ENCODE measurements around the gene CYP27C1. TPM values are rescaled to one million over a fixed set of nuclear protein-coding genes. Genes with fewer than 3 reads are reported as not detected.

Gene CYP27C1
- total RNA-seq, 4 donors from 2014 or later, result 2.4 to 3.5 (median 2.7) TPM

DNA sequence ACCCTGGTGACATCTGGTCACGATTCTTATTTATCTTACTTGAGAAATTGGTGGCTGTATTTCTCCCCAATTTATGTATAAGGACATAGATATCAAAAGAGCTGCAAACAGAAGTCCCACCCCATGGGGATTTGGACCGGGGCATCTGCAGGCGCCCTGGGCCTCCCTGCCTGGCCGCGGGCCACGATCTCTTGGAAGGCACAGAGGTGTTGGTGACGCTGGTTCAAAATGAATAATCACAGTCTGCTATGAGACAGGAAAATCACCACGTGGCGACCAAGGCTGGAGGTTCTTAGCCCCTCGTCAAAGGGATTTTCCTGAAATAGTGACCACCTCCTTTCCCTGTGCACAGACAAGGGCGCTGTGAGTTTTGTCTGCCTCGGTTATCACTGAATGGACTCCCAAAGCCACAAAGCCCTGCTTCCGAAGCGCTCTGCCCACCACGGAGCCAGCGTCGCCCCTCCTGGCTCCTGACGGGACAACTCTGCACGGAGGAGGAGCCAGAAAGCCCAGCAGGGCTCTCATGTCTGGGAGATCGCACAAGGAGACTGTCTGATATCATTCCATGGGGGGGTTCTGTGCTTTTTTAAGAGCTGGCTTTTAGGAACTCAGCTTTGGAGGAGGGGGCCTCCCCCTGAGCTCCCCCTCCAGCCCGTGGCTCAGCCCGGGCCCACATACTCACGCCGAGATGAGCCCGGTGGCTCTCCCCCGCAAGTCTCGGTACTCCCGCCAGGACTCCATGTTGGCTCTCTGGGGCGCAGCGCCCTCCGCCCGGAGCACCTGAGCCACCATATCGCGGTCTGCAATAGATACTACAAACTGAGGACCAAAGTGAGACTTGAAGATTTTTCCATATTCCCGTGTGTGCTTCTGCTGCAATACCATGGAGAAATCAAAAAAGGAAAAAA is 14.6 kb downstream of the CYP27C1 start:
- DNase-seq (ENCODE audit: low spot score in 2 of 2), result no peak
- TF ChIP-seq, protein P1, sequence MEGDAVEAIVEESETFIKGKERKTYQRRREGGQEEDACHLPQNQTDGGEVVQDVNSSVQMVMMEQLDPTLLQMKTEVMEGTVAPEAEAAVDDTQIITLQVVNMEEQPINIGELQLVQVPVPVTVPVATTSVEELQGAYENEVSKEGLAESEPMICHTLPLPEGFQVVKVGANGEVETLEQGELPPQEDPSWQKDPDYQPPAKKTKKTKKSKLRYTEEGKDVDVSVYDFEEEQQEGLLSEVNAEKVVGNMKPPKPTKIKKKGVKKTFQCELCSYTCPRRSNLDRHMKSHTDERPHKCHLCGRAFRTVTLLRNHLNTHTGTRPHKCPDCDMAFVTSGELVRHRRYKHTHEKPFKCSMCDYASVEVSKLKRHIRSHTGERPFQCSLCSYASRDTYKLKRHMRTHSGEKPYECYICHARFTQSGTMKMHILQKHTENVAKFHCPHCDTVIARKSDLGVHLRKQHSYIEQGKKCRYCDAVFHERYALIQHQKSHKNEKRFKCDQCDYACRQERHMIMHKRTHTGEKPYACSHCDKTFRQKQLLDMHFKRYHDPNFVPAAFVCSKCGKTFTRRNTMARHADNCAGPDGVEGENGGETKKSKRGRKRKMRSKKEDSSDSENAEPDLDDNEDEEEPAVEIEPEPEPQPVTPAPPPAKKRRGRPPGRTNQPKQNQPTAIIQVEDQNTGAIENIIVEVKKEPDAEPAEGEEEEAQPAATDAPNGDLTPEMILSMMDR (IDR thresholded peaks at IDR 0.05), result no peak
- TF ChIP-seq POLR2A (IDR thresholded peaks at IDR 0.05), result no peak
- whole genome bisulfite sequencing, 2 donors, result 85 to 91% methylated on average over 35 of the region's 35 CpGs
- H3K4me3 ChIP-seq (ENCODE audit: low read depth, poor library complexity, severe bottlenecking), result no peak overlapping the region
- intact Hi-C loops (cut with DNase I; ENCODE audit: low total_unique reads), result no loop called here

DNA sequence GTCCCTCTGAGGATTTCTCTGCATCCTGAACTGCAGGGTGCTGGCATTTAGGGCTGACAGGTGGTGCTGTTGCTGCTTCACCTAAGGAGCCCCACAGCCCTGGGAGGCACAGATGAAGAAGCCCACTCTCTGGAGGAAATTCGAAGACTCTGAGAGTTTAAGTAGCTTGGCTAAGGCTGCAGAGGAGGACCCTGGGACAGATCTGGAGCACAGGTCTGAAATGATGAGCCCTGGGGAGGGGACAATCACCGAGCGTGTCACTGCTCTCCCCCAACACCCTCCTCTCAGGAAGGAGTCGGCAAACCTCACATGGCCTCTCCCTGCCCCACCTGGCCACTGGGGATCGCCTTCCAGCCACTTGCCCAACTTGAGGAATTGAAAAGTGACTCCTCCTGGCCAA is 18.6 kb downstream of the CYP27C1 start:
- intact Hi-C loops (cut with DNase I; ENCODE audit: low total_unique reads), result no loop called here
- H3K4me3 ChIP-seq (ENCODE audit: low read depth, poor library complexity, severe bottlenecking), result no peak overlapping the region
- no peak for TF ChIP-seq POLR2A (IDR thresholded peaks at IDR 0.05)
- TF ChIP-seq, protein P1 (IDR thresholded peaks at IDR 0.05), result no peak
- WGBS, 2 donors, result 72 to 82% methylated on average over 5 of the region's 5 CpGs
- no peak for DNase-seq (ENCODE audit: low spot score in 2 of 2)

DNA sequence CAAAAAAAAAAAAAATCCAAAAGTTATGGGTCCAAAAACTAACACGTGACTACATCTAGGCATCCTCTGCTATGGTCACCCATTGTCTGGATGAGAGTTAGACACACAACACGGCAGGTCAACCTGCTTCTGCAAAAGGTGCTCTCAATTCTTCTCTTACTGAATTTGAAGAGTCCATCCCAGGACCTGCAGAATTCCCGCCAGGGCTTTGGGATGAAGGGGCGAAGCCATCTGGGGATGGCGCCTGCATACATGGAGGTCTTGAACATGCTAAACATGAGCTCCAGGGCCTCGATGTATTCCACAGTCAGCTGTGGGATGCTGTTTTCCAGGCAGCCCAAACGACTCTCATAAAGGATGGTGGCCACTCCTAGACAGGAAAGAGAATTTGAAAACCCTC is 19.1 kb downstream of the CYP27C1 start:
- intact Hi-C loops (cut with DNase I; ENCODE audit: low total_unique reads), result no loop called here
- WGBS, 2 donors, result 91 to 92% methylated on average over 7 of the region's 7 CpGs
- H3K4me3 ChIP-seq (ENCODE audit: low read depth, poor library complexity, severe bottlenecking), result no peak overlapping the region
- DNase-seq (ENCODE audit: low spot score in 2 of 2), result no peak
- TF ChIP-seq, protein P1 (IDR thresholded peaks at IDR 0.05), result no peak
- no peak for TF ChIP-seq POLR2A (IDR thresholded peaks at IDR 0.05)

DNA sequence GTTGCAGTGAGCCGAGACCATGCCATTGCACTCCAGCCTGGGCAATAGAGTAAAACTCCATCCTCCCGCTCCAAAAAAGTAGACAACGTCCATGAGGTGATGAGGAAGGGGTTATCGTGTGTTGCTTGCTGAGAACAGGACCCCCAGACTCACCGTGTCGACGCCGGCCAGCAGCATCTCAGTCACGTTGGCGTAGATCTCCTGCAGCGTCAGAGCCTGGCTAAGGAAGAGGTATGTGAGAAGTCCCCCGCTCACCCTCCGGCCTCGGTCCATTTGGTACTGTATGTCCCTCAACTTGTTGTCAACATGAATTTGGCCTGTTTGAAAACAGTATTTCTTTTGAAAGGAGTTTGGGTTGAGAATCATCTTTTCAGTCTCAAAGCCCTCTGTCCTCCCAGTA is 20.9 kb downstream of the CYP27C1 start:
- intact Hi-C loops (cut with DNase I; ENCODE audit: low total_unique reads), result loop anchor here (10.0 kb wide), 1 partner anchor 286 kb away; no protein-coding TSS in a partner anchor
- 92 to 96% methylated on average over 14 of the region's 14 CpGs for WGBS, 2 donors
- DNase-seq (ENCODE audit: low spot score in 2 of 2), result no peak
- no peak overlapping the region for H3K4me3 ChIP-seq (ENCODE audit: low read depth, poor library complexity, severe bottlenecking)
- TF ChIP-seq POLR2A (IDR thresholded peaks at IDR 0.05), result no peak
- TF ChIP-seq, protein P1 (IDR thresholded peaks at IDR 0.05), result no peak

DNA sequence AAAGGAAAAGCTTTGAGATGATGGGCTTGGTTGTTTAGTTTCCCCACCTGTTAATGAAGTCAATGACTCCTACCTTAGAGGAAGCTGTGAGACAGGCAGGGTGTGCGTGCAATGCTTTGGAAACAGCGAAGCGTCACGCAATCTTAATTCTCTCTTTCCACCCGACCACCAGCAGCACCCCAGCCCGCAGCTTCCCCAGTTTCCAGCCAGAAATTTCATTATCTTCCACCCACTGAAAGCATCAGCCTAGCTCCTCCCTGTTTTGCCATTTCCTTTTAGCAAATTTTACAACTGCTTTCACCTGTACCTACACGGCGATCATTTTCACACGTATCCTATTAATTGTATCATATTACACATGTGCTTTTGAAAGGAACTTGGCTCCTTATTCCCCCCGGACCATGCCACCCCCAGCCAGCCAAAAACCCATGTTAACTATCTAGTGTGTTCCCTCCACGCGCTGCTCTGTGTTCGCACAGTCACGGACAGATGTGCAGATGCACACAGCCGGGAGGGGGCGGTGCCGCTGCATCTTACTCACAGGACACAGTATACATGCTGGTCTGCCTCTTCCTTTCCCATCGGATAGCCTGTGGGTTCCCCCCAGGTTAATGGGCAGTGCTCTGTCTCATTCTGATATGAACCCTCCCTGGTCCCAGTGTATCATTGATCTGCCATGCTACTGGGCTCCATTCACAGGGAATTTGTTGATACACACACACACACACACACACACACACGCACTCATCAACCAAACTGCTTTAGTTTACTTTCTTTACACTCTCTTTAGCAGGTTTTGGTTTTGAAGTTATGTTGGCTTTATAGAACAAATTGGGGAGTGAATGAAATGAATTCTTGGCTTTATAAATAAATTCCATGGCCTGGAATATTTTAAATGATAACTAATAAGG is 22.4 kb downstream of the CYP27C1 start:
- 60 to 67% methylated on average over 19 of the region's 19 CpGs for WGBS, 2 donors
- no peak for TF ChIP-seq POLR2A (IDR thresholded peaks at IDR 0.05)
- TF ChIP-seq, protein P1 (IDR thresholded peaks at IDR 0.05), result no peak
- DNase-seq (ENCODE audit: low spot score in 2 of 2), result no peak
- intact Hi-C loops (cut with DNase I; ENCODE audit: low total_unique reads), result loop anchor here (10.0 kb wide), 1 partner anchor 287 kb away; no protein-coding TSS in a partner anchor
- no peak overlapping the region for H3K4me3 ChIP-seq (ENCODE audit: low read depth, poor library complexity, severe bottlenecking)

Measured in lower leg skin (tissue), 4 donors.